NCI-H2029 (cell line): ENCODE data around the gene PAK3.

ENCODE experiments used
- DNase-seq: peaks from one replicate; lab custom pipeline; 2025; lab: John Stamatoyannopoulos, UW

PAK3 gene

DNA sequence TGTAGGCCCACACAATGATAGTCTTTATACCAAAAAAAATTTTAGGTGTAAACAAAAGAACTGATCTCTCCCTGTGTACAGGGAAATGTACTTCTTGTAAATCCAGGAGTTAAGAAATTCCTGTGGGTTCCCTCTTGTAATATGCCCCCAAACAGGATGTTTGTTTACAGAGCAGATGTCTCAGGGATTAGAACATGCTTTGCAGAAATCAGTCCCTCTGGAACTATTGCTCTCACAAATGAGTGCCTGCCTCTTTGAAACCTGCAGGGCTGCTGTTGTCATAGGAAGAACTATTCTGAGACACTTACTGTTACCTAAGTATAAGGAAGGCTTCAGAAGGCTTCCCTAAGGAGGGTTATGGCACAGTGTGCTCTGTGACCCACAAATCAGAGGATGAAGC, 35.6 kb downstream of the PAK3 start:
- DNase-seq = no peak

DNA sequence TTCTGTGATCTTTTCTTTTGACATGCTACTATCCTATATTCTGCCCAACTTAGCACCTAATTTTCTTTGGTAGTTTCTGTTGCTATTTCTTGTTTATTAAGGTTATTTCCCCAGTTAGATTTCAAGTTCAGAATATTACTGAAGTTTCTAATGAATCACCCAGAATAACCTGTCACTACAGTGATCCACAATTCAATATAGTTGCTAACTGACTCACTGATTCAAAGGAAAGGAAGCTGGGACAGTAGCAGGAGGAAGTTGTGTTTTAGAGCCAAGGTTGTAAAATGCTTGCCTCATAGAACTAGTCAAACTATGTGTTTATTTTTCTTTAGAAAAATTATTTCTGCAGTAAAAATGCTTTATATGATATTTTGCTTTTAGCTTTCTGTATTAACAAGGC, 37.4 kb downstream of the PAK3 start:
- no peak for DNase-seq

- DNase-seq = no peak
Observed at GRCh38 chrX:111145878-111146277, 49.9 kb downstream of the PAK3 start.

DNA sequence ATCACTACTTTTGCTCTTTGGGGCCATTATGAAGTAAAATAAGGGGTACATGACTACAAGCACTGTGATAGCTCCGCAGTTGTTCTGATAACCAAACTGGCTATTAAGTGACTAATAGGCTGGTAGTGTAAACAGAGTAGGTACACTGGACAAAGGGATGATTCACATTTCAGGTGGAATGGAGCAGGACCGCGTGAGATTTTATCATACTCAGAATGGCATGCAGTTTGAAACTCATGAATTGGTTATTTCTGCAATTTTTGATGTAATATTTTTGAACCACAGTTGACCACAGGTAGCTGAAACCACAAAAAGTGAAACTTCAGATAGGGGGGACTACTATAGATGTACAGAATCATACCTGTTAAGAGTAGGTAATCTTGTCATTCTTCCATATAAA, 55.8 kb downstream of the PAK3 start:
- no peak for DNase-seq

DNA sequence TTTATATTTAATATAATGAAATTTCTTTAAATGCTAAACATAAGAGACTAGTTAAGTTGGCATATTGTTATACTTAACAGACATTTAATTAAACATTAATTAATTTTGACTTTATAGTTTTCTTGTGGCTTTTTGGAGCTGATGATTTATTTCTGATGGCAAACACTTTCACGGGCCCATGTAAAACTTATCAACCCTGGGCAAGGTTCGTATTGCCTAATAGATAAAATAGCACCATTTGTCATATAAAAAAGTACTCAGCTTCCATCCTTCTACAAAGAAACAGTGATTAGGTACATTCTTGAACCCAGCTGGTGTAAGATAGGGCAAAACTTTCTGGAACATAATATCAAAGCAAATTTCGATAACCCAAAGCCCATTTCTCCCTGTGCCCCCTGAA, 63.2 kb downstream of the PAK3 start:
- no peak for DNase-seq

DNA sequence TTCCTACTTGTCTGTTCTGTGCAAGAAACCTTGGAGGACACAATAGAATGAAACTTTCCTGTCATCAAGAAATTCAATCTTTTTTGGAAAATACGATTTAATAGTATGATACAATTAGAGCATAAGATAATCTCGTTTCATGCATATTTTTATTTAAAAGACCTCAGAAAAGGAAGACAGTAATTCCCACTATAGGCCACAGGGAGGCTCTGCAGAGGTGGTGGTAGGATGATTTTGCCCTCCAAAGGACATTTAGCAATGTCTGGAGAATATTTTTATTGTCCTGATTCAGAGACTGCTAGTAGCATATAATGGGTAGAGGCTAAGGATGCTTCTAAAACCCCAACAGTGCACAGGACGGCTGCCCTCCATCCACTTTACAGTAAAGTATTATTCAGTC, 68.7 kb downstream of the PAK3 start:
- no peak for DNase-seq

- no peak for DNase-seq
Observed at GRCh38 chrX:111165902-111166301, 69.9 kb downstream of the PAK3 start.

- DNase-seq = no peak
Observed at GRCh38 chrX:111167334-111167733, 71.3 kb downstream of the PAK3 start.

DNA sequence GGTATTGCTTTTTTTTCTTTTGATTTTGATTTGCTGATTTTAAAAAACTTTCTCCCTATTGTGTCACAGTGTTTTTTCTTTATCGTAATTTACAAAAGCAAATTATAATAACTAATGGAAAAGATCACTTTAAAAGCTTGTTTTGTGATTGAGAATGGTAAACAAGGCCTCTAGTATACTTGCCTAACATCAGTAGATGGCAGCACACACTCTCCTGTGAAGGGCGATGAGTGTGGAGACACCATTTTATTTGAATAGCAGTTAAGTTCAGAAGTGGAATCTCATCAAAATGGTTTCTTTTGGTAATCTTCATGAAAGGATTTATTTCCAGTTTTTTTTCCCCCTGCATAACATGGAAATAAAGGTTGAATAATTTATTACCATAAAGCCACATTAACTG, 72.3 kb downstream of the PAK3 start:
- no peak for DNase-seq

DNA sequence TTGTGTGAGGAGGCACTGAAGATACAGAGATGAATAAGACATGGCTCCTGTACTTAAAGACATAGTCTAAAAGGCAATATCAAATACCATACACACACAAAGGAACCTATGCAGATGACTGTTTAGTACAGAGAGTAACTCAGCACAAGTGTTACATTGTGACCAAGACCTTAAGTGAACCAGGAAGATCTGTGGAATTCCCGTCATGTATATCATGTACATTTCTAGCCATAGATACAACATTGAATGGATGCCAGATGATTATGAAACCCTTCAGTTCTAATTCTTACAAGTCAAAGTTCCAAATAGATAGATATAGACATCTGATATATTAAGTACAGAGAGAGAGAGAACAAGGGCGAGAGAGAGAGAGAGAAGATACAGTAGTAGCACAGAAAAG, 73.2 kb downstream of the PAK3 start:
- no peak for DNase-seq

DNA sequence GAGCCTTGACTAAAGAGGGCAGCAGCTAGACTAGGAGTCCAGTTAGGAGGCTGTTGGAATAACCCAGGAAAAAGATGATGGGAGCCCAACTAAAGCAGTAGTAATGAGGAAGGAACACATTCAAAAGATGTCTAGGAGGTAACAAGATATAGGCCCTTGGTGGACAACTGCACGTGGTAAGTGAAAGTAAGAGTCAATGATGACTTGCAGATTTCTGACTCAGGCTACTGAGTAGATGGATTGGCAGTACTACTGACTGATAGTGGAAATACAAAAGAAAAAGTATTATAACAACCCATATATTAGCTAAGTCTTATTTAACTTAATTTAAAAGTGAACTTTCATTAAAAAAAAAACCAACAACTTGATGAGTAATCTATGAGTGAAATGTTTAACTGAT, 74.0 kb downstream of the PAK3 start:
- no peak for DNase-seq

DNA sequence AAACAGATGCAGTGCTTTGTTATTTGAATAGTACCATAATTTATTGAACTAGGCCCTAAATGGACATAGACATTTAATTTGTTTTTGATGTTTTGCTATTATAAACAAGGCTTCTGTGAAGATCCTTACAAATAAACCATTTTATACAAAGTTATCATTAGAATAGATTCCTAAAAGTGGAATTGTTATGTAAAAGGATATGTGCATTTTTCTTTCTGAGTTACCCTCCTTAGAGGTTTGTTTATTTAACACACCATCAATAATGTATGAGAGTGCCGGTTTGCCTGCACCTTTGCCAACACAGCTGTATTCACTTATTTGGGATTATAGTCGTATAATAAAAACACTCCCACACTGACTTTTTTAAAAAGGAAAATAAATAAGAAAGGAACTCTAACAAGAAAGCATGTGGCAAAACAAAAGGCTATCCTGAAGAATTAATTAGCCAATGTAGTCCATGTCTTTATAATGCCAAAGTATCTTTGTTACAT, 84.8 kb downstream of the PAK3 start:
- DNase-seq = no peak

GRCh38 chrX:111181951-111182350, 86.0 kb downstream of the PAK3 start:
- DNase-seq = no peak

DNA sequence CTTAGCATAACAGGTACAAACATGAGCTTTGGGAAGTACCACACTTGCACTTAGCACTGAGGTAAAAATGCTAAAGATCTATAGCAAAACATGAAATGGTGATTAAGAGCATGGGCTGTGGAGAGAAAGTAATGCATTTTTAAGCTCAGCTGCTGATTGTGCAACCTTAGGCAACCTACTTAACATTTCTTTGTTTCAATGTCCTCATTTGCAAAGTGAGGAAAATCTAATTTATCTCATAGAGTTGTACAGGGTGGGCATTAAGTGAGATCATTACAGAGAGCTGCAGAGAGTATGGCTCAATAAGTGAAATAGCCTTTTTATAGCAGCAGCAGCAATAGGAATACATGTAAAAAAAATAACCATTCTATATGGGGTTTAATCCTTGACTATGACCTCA, 87.0 kb downstream of the PAK3 start:
- DNase-seq = no peak

GRCh38 chrX:111191598-111191997, 95.6 kb downstream of the PAK3 start:
- no peak for DNase-seq

DNA sequence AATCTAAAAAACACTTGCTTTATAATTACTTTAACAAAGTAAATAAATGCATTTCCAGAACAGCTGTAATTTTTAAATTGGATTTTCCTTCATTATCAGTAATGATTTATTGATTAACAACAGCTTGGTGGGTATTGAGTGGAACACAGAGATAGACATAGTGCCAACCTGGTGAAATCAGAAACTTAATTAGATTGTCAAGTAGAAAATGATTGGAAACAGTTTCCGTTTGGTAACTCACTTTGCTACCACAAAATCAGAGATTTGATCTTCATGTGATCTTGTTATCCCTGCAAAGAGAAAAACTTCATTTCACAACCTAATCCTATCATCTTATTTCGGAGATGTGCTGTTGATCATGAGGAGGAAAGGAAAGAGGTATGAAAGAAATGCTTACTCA, 103.5 kb downstream of the PAK3 start:
- no peak for DNase-seq

- no peak for DNase-seq
Observed at GRCh38 chrX:111200327-111200726, 104.3 kb downstream of the PAK3 start.

DNA sequence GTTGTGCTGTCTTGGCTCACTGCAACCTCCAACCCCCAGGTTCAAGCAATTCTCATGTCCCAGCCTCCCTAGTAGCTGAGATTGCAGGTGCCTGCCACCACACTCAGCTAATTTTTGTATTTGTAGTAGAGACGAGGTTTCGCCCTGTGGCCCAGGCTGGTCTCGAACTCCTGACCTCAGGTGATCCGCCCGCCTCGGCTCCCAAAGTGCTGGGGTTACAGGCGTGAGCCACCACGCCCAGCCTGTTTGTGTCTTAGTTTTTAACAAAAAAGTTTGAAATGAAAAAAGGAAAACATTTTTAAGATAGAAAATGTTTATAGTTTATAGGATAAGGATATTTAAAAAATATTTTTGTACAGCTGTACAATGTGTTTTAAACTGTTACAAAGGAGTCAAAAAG, 111.9 kb downstream of the PAK3 start:
- no peak for DNase-seq

DNA sequence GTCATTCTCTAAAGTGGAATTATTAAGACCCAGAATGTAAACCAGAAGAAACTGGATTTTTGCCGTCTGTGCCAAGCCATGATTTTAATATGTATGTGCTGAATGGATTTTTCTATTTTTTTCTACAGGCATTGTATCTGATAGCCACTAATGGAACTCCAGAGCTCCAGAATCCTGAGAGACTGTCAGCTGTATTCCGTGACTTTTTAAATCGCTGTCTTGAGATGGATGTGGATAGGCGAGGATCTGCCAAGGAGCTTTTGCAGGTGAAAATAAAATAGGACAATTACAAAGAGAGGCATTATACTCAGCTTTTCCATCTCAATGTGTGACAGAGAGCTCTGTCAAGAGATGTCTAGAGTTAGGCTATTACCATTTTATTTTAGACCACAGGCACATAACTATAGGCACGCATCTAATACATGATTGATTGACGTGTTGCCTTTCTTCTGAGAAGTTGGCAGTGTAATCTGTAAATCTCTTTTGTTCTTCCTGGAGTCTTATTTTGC, 120.4 kb downstream of the PAK3 start:
- DNase-seq = no peak

GRCh38 chrX:111244235-111244750, 148.3 kb downstream of the PAK3 start:
- DNase-seq = no peak

GRCh38 chrX:111254896-111255693, 159.1 kb downstream of the PAK3 start:
- no peak for DNase-seq

DNA sequence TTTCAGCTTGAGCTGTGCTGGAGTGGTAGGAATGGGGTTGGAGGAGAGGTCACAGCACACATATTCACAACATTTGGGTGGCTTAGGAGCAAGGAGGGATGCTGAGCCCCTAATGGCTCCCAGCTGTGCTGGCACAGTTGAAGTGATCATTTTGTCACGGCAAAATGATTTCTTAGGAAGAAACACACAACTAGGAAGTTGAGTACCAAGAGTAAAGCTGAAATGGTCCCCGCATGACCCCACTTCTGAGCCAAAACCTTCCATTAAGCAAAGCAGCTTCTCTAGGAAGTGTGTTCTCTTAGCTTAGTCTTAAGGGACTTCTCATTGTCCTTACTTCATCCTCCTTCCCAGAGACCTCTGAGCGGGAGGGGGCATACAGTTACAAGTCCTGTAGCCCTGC, 161.7 kb downstream of the PAK3 start:
- no peak for DNase-seq

DNA sequence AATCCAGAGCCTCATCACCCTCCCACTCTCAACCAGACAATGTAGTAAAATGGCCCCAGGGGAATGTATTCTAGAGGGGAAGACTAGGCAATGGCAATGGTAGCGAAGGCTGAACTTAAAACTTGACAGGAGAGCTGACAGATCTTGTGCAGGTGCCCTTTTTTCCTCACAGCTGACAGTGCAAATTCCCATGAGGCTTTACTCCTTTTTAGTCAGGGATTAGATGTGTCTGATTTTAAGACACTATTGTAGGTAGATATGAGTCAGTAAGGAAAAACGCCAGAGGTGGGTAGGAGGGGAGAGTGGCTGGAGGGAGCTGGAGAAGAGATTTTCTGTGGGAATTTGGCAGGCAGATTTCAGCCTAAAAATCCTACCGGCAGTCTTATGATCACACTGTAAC, 163.6 kb downstream of the PAK3 start:
- no peak for DNase-seq

DNA sequence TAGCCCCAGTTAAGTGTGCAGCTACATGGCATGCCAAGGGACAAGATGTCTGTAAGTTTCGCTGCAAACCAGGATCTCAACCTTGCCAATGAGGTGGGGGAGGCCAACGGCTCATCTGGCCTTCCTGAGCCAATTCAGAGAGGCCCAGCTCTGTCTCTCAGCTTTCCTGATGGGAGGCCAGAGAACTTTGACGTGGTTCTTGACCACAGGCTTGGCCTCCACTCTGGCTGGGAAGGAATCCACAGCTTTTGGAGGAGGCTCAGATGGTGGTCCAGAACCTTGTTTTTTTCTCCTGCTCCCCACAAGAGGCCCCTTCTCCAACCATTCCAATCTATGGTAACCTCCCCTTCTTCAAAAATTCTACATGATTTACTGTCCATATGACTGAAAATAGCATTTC, 164.5 kb downstream of the PAK3 start:
- no peak for DNase-seq
